Body of pancreas (tissue), 4 donors: ENCODE measurements around the gene TMEM109.

ENCODE experiments used
- CTCF ChIP-seq, 7 experiments: fragments of 450-650 bp in 4 of 7; fragments of 200-600 bp in 3 of 7; sonication (generic) in 3 of 7; IDR thresholded peaks; one replicate each; pipeline ENCODE4 v1.5.1; 2016 to 2019; ENCODE audit warnings: antibody characterized with exemption in 7 of 7
- POLR2A ChIP-seq, 3 donors: fragments of 450-650 bp; IDR thresholded peaks; one replicate each; pipeline ENCODE4 v1.6.1; 2016; ENCODE audit warnings: antibody characterized with exemption in 3 of 3, mild to moderate bottlenecking in 2 of 3

DNA sequence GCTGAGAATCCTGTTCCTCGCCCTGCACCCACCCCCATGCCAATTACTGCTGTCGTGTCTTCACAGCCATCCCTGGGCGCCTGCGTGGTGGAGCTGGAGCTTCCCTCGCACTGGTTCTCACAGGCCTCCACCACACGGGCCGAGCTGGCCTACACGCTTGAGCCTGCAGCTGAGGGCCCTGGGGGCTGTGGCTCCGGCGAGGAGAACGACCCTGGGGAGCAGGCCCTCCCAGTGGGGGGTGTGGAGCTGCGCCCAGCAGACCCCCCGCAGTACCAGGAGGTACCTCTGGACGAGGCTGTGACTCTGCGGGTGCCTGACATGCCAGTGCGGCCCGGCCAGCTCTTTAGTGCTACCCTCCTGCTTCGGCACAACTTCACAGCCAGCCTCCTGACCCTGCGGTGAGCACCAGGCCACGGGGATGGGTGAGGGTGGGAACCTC lies 14.6 kb downstream of the TMEM109 start:
- TF ChIP-seq CTCF (IDR thresholded peaks at IDR 0.05) (no peak), POLR2A (IDR thresholded peaks at IDR 0.05) (no peak)
